C1 segment of cervical spinal cord (tissue), 14 donors: ENCODE measurements around the gene ABCC1.
"Not testable (repeated sequence)": the region's sequence is repeated elsewhere in the genome, so short reads cannot be mapped to it uniquely, and the experiment has no call there.

Source experiments
- DNase-seq, 14 donors: peaks; one replicate each; lab custom pipeline; 2025; lab: John Stamatoyannopoulos, UW

ABCC1 gene

GRCh38 chr16:16138034-16138635 lies 188.7 kb downstream of the ABCC1 start:
- DNase-seq: no peak

GRCh38 chr16:16139061-16139460 lies 189.6 kb downstream of the ABCC1 start:
- DNase-seq: no peak

GRCh38 chr16:16139806-16140205 lies 190.4 kb downstream of the ABCC1 start:
- no peak for DNase-seq

GRCh38 chr16:16140537-16140936 lies 191.1 kb downstream of the ABCC1 start:
- no peak for DNase-seq

GRCh38 chr16:16141141-16141540 lies 191.7 kb downstream of the ABCC1 start:
- no peak for DNase-seq

GRCh38 chr16:16141784-16142396 lies 192.5 kb downstream of the ABCC1 start:
- DNase-seq: no peak

GRCh38 chr16:16143038-16143763 lies 193.8 kb downstream of the ABCC1 start:
- no peak for DNase-seq

GRCh38 chr16:16143931-16144330 lies 194.5 kb downstream of the ABCC1 start:
- DNase-seq: no peak

GRCh38 chr16:16144416-16144815 lies 195.0 kb downstream of the ABCC1 start:
- DNase-seq: no peak

- DNase-seq: no peak
Measured at GRCh38 chr16:16145286-16145685, 195.9 kb downstream of the ABCC1 start.

GRCh38 chr16:16146380-16147315 lies 197.2 kb downstream of the ABCC1 start:
- peak in 1 of 14 donors; percentile 33 for DNase-seq

- no peak for DNase-seq
Measured at GRCh38 chr16:16147316-16147999, 198.0 kb downstream of the ABCC1 start.

- DNase-seq: not testable (repeated sequence)
Measured at GRCh38 chr16:16148000-16148599, 198.7 kb downstream of the ABCC1 start.

GRCh38 chr16:16148755-16149154 lies 199.3 kb downstream of the ABCC1 start:
- DNase-seq: no peak

- no peak for DNase-seq
Measured at GRCh38 chr16:16149710-16150116, 200.3 kb downstream of the ABCC1 start.

GRCh38 chr16:16150117-16150877 lies 200.9 kb downstream of the ABCC1 start:
- DNase-seq: peak in 13 of 14 donors; percentile 19 to 88 (median 71)

GRCh38 chr16:16150878-16151152 lies 201.4 kb downstream of the ABCC1 start:
- DNase-seq: no peak

- no peak for DNase-seq
Measured at GRCh38 chr16:16151315-16151714, 201.9 kb downstream of the ABCC1 start.

GRCh38 chr16:16153000-16153399 lies 203.6 kb downstream of the ABCC1 start:
- not testable (repeated sequence) for DNase-seq

- no peak for DNase-seq
Measured at GRCh38 chr16:16154281-16154951, 205.0 kb downstream of the ABCC1 start.
